Renal cortical epithelial cell (primary cell): ENCODE results near the gene SELENOH. TPM values are rescaled to one million over a fixed set of nuclear protein-coding genes. Genes with fewer than 3 reads are reported as not detected.
A peak's percentile ranks its signal among the peaks of the same experiment; 100 is the strongest.

Source experiments
- DNase-seq: peaks from one replicate; pipeline ENCODE4 v3.0.0-alpha.2; 2011; ENCODE audit warnings: low read depth
- total RNA-seq: library from RNA; depleted of rRNA; stranded (reverse); fragments of >200 nt; gene quantifications from 2 replicates; pipeline ENCODE4 v1.2.3, GENCODE V29; 2014

The SELENOH gene
- total RNA-seq, 1 donor from 2014 or later: 48.1 TPM

- peak; percentile 61 for DNase-seq
Measured at GRCh38 chr11:57781529-57781943, 40.2 kb downstream of the SELENOH start.

GRCh38 chr11:57785072-57785471, 43.8 kb downstream of the SELENOH start:
- no peak for DNase-seq

- no peak for DNase-seq
Measured at GRCh38 chr11:57786436-57786835, 45.1 kb downstream of the SELENOH start.

GRCh38 chr11:57787006-57787604, 45.8 kb downstream of the SELENOH start:
- no peak for DNase-seq

GRCh38 chr11:57787920-57788702, 46.8 kb downstream of the SELENOH start:
- peak; percentile 59 for DNase-seq

GRCh38 chr11:57788703-57789088, 47.4 kb downstream of the SELENOH start:
- no peak for DNase-seq

GRCh38 chr11:57791321-57792059, 50.2 kb downstream of the SELENOH start:
- DNase-seq: no peak

- DNase-seq: peak; percentile 71
Measured at GRCh38 chr11:57792060-57792541, 50.8 kb downstream of the SELENOH start.

GRCh38 chr11:57792870-57793269, 51.6 kb downstream of the SELENOH start:
- peak; percentile 88 for DNase-seq

Other genes with a start within 250 kb of the SELENOH start
- gene SLC43A1, start 225.8 kb upstream of the SELENOH start, total RNA-seq: 1.2 TPM in 2 replicates
- 16.6 and 59.0 TPM in 2 replicates for gene TIMM10, start 210.7 kb upstream of the SELENOH start, total RNA-seq
- gene SMTNL1, start 203.9 kb upstream of the SELENOH start, total RNA-seq: not detected in 2 replicates
- gene UBE2L6, start 173.8 kb upstream of the SELENOH start, total RNA-seq: 24.7 and 38.3 TPM in 2 replicates
- gene SERPING1, start 143.8 kb upstream of the SELENOH start, total RNA-seq: 4.2 and 61.4 TPM in 2 replicates
- 0.35 TPM in 1 of 2 replicates, not detected in the other for gene YPEL4, start 91.6 kb upstream of the SELENOH start, total RNA-seq
- gene CLP1, start 83.7 kb upstream of the SELENOH start, total RNA-seq: 20.3 and 34.6 TPM in 2 replicates
- gene ZDHHC5, start 73.4 kb upstream of the SELENOH start, total RNA-seq: 45.1 and 79.9 TPM in 2 replicates
- gene MED19, start 29.3 kb upstream of the SELENOH start, total RNA-seq: 11.5 and 16.1 TPM in 2 replicates
- 61.1 and 78.2 TPM in 2 replicates for gene TMX2, start 28.9 kb upstream of the SELENOH start, total RNA-seq
- gene BTBD18, start 10.3 kb downstream of the SELENOH start, total RNA-seq: not detected in 2 replicates
- 157 and 260 TPM in 2 replicates for gene CTNND1, start 20.3 kb downstream of the SELENOH start, total RNA-seq